CD14-positive monocyte (primary cell): ENCODE measurements around the gene GLT6D1. TPM values are rescaled to one million over a fixed set of nuclear protein-coding genes. Genes with fewer than 3 reads are reported as not detected.

Source experiments
- DNase-seq, 3 donors: peaks; one replicate each; pipeline ENCODE4 v3.0.0-alpha.2; 2011 to 2022
- H2AFZ ChIP-seq: 2 replicates; pipeline ENCODE4 v1.6.0; 2012; ENCODE audit warnings: mild to moderate bottlenecking, low read depth, low read length, inconsistent platforms; ENCODE audit not compliant: insufficient read depth, poor library complexity, severe bottlenecking
- H3K27ac ChIP-seq, 2 donors: 1 replicate in 1 of 2; 2 replicates in 1 of 2; pipeline ENCODE4 v1.5.1; 2012 to 2013; ENCODE audit warnings: low read length in 2 of 2, control low read depth in 1 of 2, inconsistent platforms in 1 of 2, low read depth in 1 of 2, mild to moderate bottlenecking in 1 of 2
- H3K27me3 ChIP-seq, 2 donors: one replicate each; pipeline versions ENCODE4 v1.6.0 to v1.6.1; 2011 to 2013; ENCODE audit warnings: low read length in 2 of 2; ENCODE audit not compliant: control insufficient read depth in 2 of 2, insufficient read depth in 2 of 2
- H3K36me3 ChIP-seq, 2 donors: replicated peaks in 1 of 2; 1 replicate in 1 of 2; 2 replicates in 1 of 2; pipeline versions ENCODE4 v1.5.1 to v1.6.1; 2012 to 2013; ENCODE audit warnings: low read length in 2 of 2, control low read depth in 1 of 2, inconsistent platforms in 1 of 2, mild to moderate bottlenecking in 1 of 2; ENCODE audit not compliant: insufficient read depth in 2 of 2, control insufficient read depth in 1 of 2
- H3K4me1 ChIP-seq, 2 donors: 1 replicate in 1 of 2; 2 replicates in 1 of 2; pipeline versions ENCODE4 v1.5.1 to v1.6.1; 2012 to 2013; ENCODE audit warnings: low read length in 2 of 2, control low read depth in 1 of 2, inconsistent platforms in 1 of 2, mild to moderate bottlenecking in 1 of 2, moderate library complexity in 1 of 2; ENCODE audit not compliant: insufficient read depth in 2 of 2, control insufficient read depth in 1 of 2
- H3K4me2 ChIP-seq: replicated peaks from 2 replicates; pipeline ENCODE3; 2012; ENCODE audit warnings: low read length, moderate library complexity, mild to moderate bottlenecking; ENCODE audit not compliant: poor library complexity, severe bottlenecking; ENCODE audit errors: extremely low read depth
- H3K4me3 ChIP-seq, 3 experiments: fragments of 200-600 bp in 1 of 3; sonication (generic) in 1 of 3; replicated peaks in 1 of 3; 1 replicate in 2 of 3; 2 replicates in 1 of 3; pipeline ENCODE4 v1.5.1; 2011 to 2013; ENCODE audit warnings: low read length in 3 of 3, mild to moderate bottlenecking in 3 of 3, control low read depth in 2 of 3, low read depth in 2 of 3, inconsistent platforms in 1 of 3, moderate library complexity in 1 of 3
- H3K79me2 ChIP-seq: 2 replicates; pipeline ENCODE4 v1.6.0; 2012; ENCODE audit warnings: mild to moderate bottlenecking, control low read depth, inconsistent platforms, low read length, moderate library complexity; ENCODE audit not compliant: insufficient read depth
- H3K9ac ChIP-seq: 2 replicates; pipeline ENCODE4 v1.6.0; 2017; ENCODE audit warnings: low read length, mild to moderate bottlenecking; ENCODE audit not compliant: insufficient read depth, poor library complexity, severe bottlenecking
- H3K9me3 ChIP-seq, 2 donors: replicated peaks in 1 of 2; 1 replicate in 1 of 2; 2 replicates in 1 of 2; pipeline versions ENCODE4 v1.5.1 to v1.6.1; 2012 to 2013; ENCODE audit warnings: low read length in 2 of 2, control low read depth in 1 of 2; ENCODE audit not compliant: control insufficient read depth in 1 of 2, insufficient read depth in 1 of 2
- H4K20me1 ChIP-seq: 2 replicates; pipeline ENCODE4 v1.6.0; 2012; ENCODE audit warnings: mild to moderate bottlenecking, low read length, control low read depth, moderate library complexity; ENCODE audit not compliant: insufficient read depth
- H3K27ac Mint-ChIP-seq, 7 donors: one replicate each; pipeline ENCODE4 v1.8.0; 2020; ENCODE audit warnings: mild to moderate bottlenecking in 7 of 7, mixed read lengths in 7 of 7, moderate library complexity in 6 of 7, inconsistent platforms in 2 of 7
- H3K27me3 Mint-ChIP-seq, 3 donors: one replicate each; pipeline ENCODE4 v1.8.0; 2021 to 2022; ENCODE audit warnings: low read depth in 3 of 3, mild to moderate bottlenecking in 3 of 3, mixed read lengths in 3 of 3, moderate library complexity in 3 of 3, inconsistent platforms in 1 of 3
- H3K36me3 Mint-ChIP-seq, 2 donors: one replicate each; pipeline ENCODE4 v1.8.0; 2020; ENCODE audit warnings: mixed read lengths in 2 of 2, inconsistent platforms in 1 of 2, mild to moderate bottlenecking in 1 of 2
- H3K4me1 Mint-ChIP-seq: one replicate; pipeline ENCODE4 v1.8.0; 2020; ENCODE audit warnings: mild to moderate bottlenecking, mixed read lengths
- H3K4me3 Mint-ChIP-seq, 2 donors: one replicate each; pipeline ENCODE4 v1.8.0; 2020; ENCODE audit warnings: mild to moderate bottlenecking in 2 of 2, mixed read lengths in 2 of 2, moderate library complexity in 1 of 2
- H3K9me3 Mint-ChIP-seq, 7 donors: one replicate each; pipeline ENCODE4 v1.8.0; 2020 to 2022; ENCODE audit warnings: mixed read lengths in 7 of 7, mild to moderate bottlenecking in 6 of 7, moderate library complexity in 6 of 7, inconsistent platforms in 2 of 7
- WGBS: methylation state at CpG from one replicate; pipeline ENCODE4 v1.1.5; 2013; ENCODE audit warnings: missing lambda C conversion rate; ENCODE audit not compliant: insufficient coverage; 5-methylcytosine and 5-hydroxymethylcytosine counted together
- intact Hi-C, 2 donors: fragments of 100-400 bp; cut with micrococcal nuclease; formaldehyde crosslinking; loops; one replicate each; pipeline versions ENCODE4 v1.15.0 to v1.15.1; 2023
- polyA plus RNA-seq, 3 donors: library from polyadenylated mRNA; depleted of rRNA in 1 of 3; unstranded in 2 of 3; stranded (reverse) in 1 of 3; fragments of 300-500 nt in 2 of 3; fragments of >200 nt in 1 of 3; fragmentation: Illumina TruSeq in 2 of 3; gene quantifications; 1 replicate in 2 of 3; 2 replicates in 1 of 3; pipeline ENCODE4 v1.2.3, GENCODE V29; 2012 to 2021
- TF ChIP-seq, protein P1 (sequence below): fragments of 200-600 bp; IDR thresholded peaks from one replicate; pipeline ENCODE4 v1.8.0; 2022; ENCODE audit warnings: antibody characterized with exemption, mild to moderate bottlenecking

GLT6D1 gene
- polyA plus RNA-seq, 3 donors, result not detected

DNA sequence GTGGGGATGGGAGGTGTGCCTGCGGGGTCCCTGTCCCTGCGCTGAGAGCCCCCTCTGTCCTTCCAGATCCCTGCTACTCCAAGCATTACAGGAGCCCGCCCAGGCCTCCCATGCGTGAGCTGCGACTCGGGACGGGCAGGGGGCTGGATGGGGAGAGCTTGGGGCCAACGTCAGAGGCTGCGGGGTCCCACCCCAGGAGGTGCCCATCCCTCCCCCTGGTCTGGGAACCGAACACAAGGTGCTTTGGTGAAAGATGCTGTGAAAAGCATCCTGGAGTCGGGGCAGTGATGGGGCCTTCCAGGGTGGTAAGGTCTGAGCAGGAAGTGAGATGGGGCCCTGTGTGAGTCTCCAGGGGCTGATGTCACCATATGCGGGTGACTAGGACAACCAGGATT is 26.5 kb upstream of the GLT6D1 start:
- no peaks in the 10 kb centered on the region for H3K36me3 Mint-ChIP-seq
- no peak overlapping the region for H3K4me3 ChIP-seq
- no peak for DNase-seq
- peaks cover 0 to 7% (median 2%) of the 10 kb centered on the region in 7 donors for H3K9me3 Mint-ChIP-seq
- H4K20me1 ChIP-seq, result no peaks in the 10 kb centered on the region
- WGBS, result 82% methylated on average over 6 of the region's 12 CpGs
- H3K27ac ChIP-seq, result no peak overlapping the region
- H3K79me2 ChIP-seq, result no peaks in the 10 kb centered on the region
- H3K36me3 ChIP-seq, result no peaks in the 10 kb centered on the region
- H3K9ac ChIP-seq, result no peak overlapping the region
- H3K27ac Mint-ChIP-seq, result no peak overlapping the region
- H3K4me1 ChIP-seq, result no peaks in the 10 kb centered on the region
- no peaks in the 10 kb centered on the region for H3K4me1 Mint-ChIP-seq
- no peak overlapping the region for H3K4me2 ChIP-seq
- TF ChIP-seq, protein P1, sequence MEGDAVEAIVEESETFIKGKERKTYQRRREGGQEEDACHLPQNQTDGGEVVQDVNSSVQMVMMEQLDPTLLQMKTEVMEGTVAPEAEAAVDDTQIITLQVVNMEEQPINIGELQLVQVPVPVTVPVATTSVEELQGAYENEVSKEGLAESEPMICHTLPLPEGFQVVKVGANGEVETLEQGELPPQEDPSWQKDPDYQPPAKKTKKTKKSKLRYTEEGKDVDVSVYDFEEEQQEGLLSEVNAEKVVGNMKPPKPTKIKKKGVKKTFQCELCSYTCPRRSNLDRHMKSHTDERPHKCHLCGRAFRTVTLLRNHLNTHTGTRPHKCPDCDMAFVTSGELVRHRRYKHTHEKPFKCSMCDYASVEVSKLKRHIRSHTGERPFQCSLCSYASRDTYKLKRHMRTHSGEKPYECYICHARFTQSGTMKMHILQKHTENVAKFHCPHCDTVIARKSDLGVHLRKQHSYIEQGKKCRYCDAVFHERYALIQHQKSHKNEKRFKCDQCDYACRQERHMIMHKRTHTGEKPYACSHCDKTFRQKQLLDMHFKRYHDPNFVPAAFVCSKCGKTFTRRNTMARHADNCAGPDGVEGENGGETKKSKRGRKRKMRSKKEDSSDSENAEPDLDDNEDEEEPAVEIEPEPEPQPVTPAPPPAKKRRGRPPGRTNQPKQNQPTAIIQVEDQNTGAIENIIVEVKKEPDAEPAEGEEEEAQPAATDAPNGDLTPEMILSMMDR, result no peak
- no peaks in the 10 kb centered on the region for H3K27me3 ChIP-seq
- H3K4me3 Mint-ChIP-seq, result no peak overlapping the region
- intact Hi-C loops, result no loop called here
- no peak overlapping the region for H2AFZ ChIP-seq
- H3K9me3 ChIP-seq, result no peaks in the 10 kb centered on the region
- peaks cover 2 to 6% (median 4%) of the 10 kb centered on the region in 3 donors for H3K27me3 Mint-ChIP-seq

DNA sequence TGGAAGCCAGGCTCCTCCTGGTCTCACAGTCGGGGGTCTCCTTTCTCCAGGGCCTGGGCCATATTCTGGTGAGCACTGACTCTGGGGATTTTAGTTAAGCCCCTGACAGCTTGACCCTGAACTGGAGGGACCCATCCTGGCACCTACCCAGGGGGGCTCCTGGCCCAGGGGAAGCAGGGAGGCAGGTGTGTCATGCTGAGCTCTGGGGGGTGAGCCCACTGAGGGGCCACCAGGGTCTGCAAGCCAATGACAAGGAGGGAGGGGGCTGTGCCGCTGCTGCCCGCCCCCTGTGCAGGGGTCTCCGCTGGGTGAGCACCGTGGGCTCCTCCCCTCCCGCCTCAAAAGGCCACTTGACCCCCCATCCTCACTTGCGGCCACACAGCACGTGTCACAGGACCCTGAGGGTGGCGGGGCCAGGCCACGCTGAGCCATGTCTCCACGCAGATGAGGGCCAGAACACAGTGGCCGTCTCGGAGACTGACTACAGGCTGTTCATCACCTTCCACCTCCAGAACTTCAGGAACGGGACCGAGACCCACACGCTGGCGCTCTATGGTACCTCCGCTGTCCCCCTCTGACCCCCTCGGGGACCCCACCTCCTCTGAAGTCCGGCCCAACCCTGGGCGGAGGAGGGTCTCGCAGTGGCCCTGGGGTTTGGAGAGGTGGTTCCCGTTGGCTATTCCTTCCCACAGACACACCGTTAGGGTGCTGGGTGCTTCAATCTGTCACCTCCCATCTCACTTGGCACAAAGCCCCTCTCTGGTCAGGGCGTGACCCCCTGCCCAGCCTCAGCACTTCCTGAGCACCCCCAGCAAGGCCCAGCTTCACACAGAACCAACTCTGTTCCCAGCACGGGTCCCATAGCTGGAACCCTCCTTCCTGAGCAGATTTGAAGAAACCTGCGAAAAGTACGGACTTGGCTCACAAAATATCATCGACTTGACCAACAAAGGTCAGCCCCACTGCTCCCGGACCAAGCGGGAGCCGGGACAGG is 25.8 kb upstream of the GLT6D1 start:
- Mint-ChIP-seq H3K27me3 (peaks cover 2 to 8% (median 6%) of the 10 kb centered on the region in 3 donors), H3K9me3 (peaks cover 0 to 7% (median 2%) of the 10 kb centered on the region in 7 donors), H3K4me3 (no peak overlapping the region), H3K4me1 (no peaks in the 10 kb centered on the region), H3K27ac (no peak overlapping the region), H3K36me3 (no peaks in the 10 kb centered on the region)
- Histone ChIP-seq H3K36me3 (no peaks in the 10 kb centered on the region), H2AFZ (no peak overlapping the region), H3K4me3 (no peak overlapping the region), H3K27me3 (no peaks in the 10 kb centered on the region), H3K9me3 (no peaks in the 10 kb centered on the region), H3K27ac (no peak overlapping the region), H4K20me1 (no peaks in the 10 kb centered on the region), H3K79me2 (no peaks in the 10 kb centered on the region), H3K4me2 (no peak overlapping the region), H3K9ac (no peak overlapping the region), H3K4me1 (no peaks in the 10 kb centered on the region)
- DNase-seq, result no peak
- intact Hi-C loops, result no loop called here
- TF ChIP-seq, protein P1, result no peak
- WGBS, result 91% methylated on average over 24 of the region's 32 CpGs
